Kidney glomerular epithelial cell (primary cell): ENCODE measurements around the gene CAMKMT.

ENCODE experiments used
- DNase-seq: peaks from one replicate; lab custom pipeline; 2025; lab: John Stamatoyannopoulos, UW

Gene CAMKMT

DNA sequence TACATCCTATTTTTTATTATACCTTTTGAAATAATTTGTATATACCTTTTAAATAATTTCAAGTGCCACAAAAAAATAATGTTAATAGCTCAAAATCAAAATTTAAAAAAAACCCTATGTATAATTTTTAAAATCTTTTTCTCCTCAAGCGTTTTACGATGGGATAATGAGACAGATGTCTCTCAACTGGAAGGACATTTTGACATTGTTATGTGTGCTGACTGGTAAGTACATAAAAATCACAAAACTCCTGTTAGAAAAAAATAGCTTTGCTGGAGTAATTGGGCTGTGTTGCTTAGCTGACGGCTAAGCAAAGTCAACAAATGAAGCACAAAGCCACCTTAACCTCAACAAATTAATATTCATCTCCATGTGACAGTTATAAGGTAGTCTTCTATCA lies 381.7 kb downstream of the CAMKMT start:
- no peak for DNase-seq

DNA sequence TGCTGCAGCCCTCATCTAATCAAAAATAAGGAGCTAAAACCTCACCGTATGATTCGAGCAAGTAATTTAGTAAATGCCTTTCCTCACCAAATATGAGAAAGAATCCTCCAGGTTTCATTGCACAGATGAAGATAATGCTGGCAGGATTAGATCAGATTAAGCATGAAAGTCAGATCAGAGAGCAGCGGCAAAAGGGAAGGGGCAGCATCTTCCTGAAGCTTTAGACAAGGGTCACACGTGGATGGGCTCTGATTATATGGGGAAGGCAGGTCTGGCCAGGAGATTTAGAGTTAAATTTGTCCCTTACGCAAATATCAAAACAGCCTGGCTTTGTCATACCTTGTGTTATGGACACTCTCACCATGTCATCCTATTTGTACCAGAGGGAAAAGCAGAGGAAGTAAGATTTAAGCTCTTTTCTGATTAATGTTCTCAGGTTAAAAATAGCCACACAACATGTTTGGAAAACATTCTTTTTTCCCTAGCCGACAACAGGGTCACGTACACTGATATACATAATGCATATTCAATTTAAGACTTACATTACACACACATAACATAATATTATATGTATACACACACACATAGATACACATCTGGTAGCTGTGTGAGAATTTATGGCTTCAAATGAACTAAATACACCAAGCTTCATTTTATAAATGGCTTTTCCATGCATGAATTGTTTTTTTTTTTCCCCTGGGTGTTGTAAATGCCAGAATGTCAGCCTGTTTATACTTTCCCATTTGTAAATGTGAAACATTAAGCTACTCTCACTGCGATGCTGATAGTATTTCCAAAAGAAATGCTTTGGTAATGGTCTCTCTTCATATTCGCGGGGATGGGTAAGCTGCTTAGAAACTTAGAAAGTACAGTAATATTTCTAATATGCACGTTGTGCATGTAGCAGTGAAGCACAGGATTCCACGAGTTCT lies 383.5 kb downstream of the CAMKMT start:
- no peak for DNase-seq

DNA sequence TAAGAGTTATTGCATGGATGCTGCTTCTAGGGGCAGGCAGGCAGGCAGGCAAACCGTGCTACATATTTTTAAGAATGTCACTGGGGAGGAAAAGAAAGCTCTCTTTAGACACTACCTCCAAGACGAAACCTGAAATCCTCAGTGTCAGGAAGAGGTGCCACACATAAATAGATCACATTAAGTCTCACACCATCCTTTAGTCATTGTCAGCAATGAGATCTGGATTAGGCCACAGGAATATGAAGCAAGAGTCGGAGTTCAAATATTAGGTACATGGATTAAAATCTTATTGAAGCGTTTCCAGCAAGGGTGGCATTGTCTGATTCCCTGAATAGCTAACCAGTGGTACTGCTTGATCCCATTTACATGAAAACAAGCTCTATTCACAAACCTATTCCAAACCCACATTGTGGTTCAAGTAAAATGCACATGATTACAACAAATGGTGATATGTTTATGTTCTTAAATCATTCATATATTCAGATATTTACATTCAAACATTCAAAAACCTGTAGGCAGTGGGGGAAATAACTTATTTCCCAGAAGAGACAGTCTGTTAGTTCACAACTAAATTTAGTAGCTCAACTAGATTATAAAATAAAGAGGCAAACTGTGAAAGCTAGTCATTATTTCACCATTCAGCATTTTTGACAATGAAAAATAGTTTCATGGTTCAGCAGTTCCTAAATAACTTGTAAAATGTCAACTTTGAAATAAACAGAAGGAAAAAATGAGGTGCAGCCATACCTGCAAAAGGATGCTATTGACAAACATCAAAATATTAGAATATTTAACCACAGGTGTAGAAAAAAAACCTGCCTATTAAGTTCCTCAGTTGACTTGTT lies 384.4 kb downstream of the CAMKMT start:
- DNase-seq: no peak

DNA sequence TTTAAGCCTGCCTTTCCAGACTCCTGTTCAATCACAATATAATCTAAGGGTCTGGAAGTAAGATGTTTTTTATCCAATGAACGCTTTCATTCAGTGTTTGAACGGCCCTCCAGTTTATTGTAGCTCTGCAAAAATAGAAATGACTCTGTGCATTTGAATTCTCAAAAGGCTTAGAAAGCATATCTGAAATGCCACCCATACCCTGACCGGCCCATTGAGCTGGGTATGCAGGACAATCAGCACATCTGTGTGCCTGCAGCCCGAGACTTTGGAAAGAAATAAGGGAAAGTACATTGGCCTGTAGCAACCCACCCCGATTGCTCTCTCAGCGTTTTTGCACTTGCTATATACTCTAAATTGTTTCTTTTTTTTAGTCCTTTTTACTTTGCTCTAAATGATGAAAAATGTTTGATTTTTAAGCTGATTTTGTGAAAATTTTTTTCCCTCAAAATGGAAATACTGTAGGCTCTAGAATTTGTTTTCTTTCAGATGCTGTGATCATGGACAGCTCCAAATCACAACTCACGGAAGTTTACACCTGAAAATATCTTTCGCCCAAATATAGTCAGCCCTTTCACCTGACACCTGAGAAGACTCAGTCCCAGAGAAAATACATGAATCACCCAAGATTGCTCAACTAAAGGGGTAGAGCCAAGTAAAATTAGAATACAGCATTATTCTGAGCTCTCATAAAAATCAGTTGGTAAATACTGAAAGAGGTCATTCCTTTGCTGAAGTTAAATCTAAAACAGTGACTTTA lies 385.3 kb downstream of the CAMKMT start:
- DNase-seq: no peak

DNA sequence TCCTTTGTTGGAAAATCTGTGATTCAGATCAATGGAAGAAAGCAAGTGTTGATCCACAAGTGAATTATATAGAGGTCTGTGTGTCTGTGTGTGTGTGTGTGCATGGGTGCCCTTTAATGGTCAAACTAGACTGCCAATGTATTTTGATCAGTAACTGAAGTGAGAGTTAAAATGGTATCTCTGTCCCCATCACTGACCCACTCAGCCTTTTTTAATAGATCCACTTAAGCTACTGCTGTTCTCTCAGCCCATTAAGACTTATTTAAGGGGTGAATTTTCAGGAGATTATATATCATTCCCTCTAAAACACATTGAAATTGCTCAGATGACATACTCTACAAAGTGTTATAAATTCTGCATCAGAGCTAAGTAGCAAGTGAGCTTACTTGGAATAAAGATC lies 386.0 kb downstream of the CAMKMT start:
- no peak for DNase-seq

DNA sequence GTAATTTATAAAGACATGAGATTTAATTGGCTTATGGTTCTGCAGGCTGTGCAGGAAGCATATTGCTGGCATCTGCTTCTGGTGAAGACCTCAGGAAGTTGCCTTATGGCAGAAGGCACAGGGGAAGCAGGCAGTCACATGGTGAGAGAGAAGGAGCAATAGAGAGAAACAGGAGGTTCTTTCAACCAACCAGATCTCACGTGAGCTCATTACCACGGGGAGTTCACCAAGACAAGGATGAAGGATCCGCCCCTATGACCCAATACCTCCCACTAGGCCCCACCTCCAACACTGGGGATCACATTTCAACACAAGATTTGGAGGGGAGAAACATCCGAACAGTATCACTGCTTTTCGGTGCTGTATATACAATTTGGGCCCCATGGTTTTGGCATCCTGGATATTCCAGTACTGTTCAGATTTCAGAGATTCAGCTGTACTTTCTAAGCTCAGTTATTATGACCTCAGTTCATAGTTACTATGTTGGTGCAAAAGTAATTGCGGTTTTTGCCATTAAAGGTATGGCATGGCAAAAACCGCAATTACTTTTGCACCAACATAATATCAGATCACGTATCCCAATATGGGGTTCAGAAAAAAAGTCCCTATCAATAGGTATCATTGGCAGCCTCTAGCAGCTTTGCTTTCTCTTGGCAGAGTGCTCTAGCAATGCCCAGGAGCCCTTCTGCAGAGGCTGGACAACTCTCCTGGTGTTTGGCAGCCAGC lies 390.2 kb downstream of the CAMKMT start:
- DNase-seq: no peak

DNA sequence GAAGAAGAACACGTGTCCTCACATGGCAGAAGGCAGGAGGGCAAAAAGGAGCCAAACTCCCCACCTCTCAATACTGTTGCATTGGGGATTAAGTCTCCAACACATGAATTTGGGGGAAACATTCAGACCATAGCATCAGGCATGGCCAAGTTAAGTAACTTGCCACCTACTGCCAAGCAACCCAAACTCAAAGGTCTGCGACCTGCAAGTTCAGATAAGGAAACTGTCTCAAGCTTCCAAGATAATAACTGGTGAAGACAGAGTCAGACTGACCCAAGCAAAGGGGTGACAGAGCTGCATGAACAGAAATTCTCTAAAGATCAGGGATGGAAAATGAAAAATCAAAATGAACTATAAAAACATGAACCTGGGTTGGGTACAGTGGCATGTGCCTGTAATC lies 391.0 kb downstream of the CAMKMT start:
- DNase-seq: no peak

DNA sequence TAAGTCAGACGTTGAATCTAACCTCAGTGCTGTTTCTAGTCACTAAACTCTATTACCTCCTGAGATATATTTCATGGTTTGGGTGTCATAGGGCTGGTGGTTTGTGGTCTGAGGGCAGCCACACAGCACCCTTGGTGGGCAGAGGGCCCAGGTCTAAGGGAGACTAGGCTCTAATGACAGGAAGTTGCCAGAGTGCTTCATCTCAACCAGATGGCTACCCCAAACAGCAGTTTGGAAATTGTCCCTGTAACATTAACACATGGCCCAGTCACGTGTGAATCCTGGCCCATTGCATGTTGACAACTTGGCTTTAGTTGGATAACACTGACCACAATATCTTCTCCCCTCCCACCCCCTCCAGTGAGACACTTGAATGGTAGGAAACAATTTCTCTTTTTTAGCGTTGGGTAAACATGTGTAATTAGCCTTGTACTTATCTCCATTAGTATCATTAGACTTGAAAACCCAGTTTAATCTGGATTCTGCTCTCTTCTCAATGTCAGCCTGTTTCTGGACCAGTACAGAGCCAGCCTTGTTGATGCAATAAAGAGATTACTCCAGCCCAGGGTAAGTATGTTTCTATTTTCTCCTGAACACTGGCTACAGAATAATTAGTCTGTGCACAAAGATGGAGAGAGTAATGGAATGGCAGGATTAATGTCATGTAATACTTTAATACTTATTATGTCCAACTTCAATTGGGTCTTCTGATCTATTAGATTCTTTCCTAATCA lies 392.0 kb downstream of the CAMKMT start:
- DNase-seq: no peak

DNA sequence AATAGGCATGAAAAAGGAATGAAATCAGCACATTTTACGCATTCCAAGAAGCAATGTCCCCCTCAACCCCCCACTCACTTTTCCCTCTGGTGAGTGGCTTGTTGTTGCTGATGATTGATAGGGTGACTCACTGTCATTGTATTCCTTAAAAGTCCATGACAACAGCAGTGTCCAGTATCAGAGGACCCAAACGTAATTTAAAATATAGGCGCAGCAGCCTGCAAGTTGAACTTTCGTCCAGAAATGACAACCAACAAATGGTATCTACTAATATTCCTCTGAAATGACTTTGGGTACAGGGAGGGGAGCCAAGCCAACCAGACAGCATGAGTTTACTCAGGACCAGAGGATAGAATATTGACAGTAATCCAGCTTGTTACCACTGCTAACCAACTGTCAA lies 396.8 kb downstream of the CAMKMT start:
- DNase-seq: no peak

DNA sequence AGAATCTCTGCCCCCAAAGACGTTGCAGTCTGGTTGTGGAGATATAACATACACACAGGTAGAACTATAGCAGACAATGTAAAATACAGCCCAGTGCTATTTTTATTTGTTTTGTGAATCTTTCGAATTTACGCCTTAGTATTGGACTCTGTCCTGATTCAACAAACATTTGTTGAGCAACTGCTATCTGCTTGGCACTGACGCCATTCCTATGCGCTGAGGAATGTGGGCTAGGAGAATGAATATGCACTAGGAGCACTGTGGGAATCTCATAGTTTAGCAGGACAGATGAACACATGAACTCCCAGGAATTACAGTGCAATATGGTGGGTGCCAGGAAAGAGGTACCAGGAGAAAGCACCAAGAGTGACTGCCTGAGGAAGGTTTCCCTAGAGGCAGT lies 398.1 kb downstream of the CAMKMT start:
- no peak for DNase-seq

DNA sequence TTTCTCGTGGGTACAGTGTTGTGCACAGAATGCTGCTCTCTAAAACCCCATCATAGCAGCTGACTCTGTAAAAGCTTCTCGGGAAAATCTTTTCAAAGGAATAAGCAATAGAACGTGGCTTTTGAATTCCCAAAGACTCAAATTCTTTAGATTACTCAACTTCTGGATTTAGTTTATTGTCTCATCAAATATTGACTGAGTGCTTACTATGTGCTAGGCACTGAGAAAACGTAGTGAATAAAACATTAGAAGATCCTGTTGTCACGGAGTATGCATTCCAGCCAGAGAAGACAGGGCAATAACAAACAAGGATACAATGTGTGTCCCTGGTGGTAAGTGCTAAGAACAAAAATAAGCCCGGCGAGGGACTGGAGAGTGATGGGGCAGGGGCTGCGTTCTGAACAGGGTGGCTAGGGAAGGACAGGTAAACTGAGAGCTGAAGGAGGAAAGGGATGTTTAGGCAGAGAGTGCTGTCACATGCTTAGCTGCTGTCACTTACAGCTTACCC lies 401.6 kb downstream of the CAMKMT start:
- no peak for DNase-seq

DNA sequence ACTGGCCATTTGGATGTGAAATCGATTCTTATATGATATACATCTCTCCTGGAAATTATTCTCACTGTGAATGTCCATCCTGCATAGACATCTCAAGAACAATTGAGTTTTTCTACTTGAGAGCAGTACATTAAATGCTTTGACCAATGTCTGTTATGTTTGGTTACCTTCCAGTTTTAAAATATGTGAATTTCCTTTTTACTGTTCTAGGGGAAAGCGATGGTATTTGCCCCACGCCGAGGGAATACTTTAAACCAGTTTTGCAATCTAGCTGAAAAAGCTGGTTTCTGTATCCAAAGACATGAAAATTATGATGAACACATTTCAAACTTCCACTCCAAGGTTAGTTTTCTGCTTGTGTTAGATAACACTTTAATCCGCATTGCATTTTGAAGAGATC lies 404.5 kb downstream of the CAMKMT start:
- DNase-seq: no peak

DNA sequence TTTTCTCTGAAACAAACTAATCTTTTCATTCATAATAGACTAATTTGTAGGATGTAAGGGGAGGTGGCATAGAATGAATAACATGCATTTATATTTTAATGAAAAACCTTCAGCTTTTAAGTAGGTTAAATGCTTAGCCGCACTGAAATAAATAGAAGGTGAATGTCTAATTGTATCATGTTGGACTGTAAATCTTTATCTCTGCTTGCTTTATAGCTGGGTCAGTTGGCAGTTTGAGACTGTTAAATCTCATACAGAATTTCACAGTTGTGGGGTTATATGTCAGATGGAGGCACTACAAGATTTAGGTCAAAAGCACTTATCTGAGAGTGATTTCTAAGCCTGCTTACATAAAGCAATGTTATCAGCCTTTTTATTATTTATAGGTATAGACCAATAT lies 405.0 kb downstream of the CAMKMT start:
- DNase-seq: no peak

DNA sequence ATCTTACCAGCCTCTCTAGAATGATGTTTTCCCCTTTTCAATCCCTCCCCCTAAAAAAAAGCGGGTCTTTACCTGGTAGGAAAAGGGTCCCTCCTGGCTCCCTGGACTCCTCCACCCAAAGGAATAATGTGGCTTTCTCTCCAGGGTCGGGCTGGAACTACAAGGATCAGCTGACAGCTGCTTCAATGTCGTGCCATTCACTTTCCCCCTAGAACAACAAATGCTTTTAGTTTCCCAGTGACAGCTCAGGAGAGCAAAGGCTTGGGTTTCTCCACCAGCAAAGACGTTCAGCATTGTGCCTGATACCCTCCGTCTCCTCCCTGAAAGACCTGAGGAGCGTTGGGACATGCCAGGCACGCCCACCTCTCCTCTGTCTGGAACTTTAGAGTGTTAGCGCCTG lies 405.9 kb downstream of the CAMKMT start:
- DNase-seq: no peak

DNA sequence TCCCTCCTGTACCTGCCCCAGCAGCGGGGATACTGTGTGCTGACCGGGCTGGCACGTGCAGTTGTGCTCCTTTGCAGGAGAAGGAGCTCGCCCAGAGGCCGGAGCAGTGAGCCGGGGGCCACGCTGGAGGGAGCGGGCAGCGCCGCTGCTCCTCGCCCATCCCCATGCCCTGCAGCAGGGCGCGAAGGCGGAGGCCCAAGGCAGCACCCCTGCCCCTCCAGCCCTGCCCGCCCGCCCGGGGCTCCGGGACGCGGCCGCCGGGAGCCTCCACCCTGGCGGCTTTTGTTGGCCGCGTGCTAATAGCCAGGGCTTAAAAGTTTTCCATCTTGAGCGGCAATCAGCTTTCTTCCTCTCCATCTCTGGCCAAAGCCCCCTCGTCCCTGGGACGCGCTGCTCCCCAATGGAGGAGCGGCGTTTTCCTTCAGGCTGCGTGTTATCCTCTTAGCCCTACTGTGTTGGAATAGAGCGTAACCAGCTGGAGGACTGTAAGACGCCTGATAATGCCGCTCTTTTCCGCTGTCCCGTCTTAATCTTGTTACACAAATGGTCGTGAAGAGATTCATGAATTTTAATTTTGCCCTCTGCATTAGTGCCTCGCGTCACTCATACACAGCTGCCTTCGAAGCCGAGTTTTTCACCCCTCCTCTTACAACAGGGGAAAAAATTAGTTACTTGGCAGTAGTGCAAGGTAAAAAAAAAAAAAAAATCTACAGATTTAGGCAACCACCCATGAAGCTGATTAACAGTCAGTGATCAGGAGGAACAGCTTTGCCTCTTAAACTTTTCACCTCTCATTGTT lies 406.9 kb downstream of the CAMKMT start:
- DNase-seq: no peak

DNA sequence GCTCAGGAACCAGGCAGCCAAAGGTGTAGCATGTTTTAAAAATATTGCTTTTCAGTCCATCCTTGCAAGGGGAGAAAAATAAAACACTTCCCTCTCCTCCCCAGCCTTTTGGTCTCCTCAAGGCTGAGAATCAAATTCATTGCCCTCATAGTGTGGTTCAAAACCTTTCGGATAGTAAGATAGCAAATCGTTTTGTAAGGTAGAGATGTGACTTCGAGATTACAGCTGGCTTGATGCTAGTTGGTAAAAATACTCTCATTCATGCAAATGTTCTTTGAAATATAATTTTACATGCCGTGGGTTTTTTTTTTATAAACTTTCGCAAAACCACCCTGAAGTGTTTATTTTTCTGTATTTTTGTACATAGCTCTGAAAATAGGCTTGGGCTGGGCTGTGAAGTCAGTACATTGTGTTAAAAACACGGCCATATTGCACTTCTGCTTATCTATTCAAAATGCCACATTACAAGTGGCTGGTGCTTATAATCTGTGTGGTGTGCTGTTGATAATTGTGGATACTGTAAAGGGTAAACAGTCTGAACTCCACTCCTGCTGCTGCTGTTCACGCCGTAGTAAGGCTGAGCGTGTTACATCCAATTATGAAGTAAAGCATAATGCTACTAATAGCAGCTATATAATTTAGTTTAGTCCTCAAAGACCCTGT lies 407.7 kb downstream of the CAMKMT start:
- DNase-seq: no peak

DNA sequence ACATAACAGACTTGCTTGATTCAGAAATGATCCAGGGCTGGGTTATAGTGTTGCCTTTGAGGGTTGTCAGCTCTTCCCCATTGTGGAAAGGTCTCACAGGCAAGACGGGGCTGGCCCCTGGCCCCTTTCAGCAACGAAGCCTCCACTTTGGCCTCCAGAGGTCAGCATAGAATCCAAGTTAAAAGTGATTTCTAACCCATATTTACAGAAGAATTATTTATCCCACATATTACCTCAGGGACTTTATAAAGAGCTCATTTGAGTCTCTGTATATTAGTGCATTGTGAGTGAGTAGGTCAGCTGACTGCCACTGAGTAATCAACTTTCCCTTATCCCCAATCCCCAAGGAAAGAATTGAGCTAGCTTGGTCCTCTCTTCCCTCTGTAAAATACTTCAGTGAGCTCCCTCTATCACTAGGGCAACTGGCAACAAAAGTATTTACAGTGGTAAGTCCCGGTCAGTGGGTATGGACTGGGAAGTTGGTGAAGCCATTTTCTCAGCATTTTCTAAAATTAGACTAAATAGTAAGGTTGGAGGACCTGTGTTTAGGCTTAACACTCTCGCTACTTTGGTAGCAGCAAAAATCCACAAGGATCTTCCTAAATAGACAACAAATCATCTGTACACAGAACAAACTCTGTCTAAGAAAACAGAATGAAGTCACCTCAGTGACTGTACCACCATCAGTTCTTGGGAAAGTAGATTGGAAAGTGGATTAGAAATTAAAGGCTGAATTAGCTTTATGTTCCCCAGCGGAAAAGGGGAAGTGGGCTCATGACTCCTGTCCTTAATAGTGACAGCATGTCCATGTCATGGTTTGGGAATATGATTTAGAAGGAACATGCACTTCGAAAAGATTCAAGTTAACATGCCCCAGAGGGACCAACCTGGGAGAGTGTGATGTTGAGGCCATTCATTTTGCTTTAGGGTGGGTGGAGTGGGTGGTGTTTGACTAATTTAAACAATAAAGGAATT lies 408.8 kb downstream of the CAMKMT start:
- no peak for DNase-seq

DNA sequence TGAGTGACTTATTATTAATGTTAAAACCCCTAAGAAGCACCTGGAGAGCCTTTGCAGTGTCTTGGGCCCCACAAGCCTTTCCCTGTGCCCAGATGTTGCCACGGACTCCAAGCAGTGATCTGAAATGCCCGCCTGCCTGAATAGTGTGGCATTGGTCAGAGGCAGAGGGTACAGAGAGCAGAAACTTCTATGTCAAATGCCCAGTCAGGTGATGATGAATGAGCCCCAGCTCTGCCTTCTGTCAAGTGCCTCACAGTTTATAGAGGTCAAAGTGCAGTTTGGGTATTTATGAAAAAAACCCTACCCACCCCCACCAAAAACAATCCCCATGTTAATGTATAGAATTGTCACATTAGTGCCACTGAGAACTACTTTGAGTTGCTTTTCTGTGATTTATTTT lies 409.8 kb downstream of the CAMKMT start:
- DNase-seq: no peak
